DOHH2 (cell line): ENCODE measurements around the gene CDC42BPA.
"Not testable (repeated sequence)": the region's sequence is repeated elsewhere in the genome, so short reads cannot be mapped to it uniquely, and the experiment has no call there.

Experiments used
- H3F3A ChIP-seq: fragments of 200-600 bp; sonication (generic), shearing (Covaris generic); 2 replicates; pipeline ENCODE4 v1.6.0; 2016; ENCODE audit warnings: antibody characterized with exemption, mild to moderate bottlenecking; ENCODE audit not compliant: control insufficient read depth, insufficient read depth
- H3K27ac ChIP-seq: fragments of 200-600 bp; sonication (generic); 2 replicates; pipeline ENCODE4 v1.5.1; 2014; ENCODE audit warnings: low read depth, mild to moderate bottlenecking, low read length, moderate library complexity
- H3K27me3 ChIP-seq: fragments of 200-600 bp; sonication (generic); 2 replicates; pipeline ENCODE4 v1.6.1; 2014; ENCODE audit warnings: mild to moderate bottlenecking, low read length, mixed read lengths; ENCODE audit not compliant: control insufficient read depth
- H3K36me3 ChIP-seq: fragments of 200-600 bp; sonication (generic); 2 replicates; pipeline ENCODE4 v1.6.1; 2014; ENCODE audit warnings: mild to moderate bottlenecking, low read length, moderate library complexity, mixed read lengths; ENCODE audit not compliant: control insufficient read depth
- H3K4me1 ChIP-seq: fragments of 200-600 bp; sonication (generic); 2 replicates; pipeline ENCODE4 v1.6.1; 2014; ENCODE audit warnings: mild to moderate bottlenecking, low read length, mixed read lengths; ENCODE audit not compliant: control insufficient read depth
- H3K4me2 ChIP-seq: fragments of 200-600 bp; sonication (generic); 2 replicates; pipeline ENCODE4 v1.6.0; 2014; ENCODE audit warnings: mild to moderate bottlenecking, low read length, moderate library complexity
- H3K4me3 ChIP-seq: fragments of 200-600 bp; sonication (generic); 2 replicates; pipeline ENCODE4 v1.5.1; 2014; ENCODE audit warnings: mild to moderate bottlenecking, low read length, mixed read lengths
- H3K79me2 ChIP-seq: fragments of 200-600 bp; sonication (generic); 2 replicates; pipeline ENCODE4 v1.6.1; 2014; ENCODE audit warnings: mild to moderate bottlenecking, low read length, mixed read lengths; ENCODE audit not compliant: control insufficient read depth
- H3K9me2 ChIP-seq: fragments of 200-600 bp; sonication (generic); replicated peaks from 2 replicates; pipeline ENCODE4 v1.6.1; 2014; ENCODE audit warnings: mild to moderate bottlenecking, low read length, mixed read lengths; ENCODE audit not compliant: control insufficient read depth
- H3K9me3 ChIP-seq: fragments of 200-600 bp; sonication (generic); 2 replicates; pipeline ENCODE4 v1.6.1; 2014; ENCODE audit warnings: antibody characterized with exemption, low read length, mixed read lengths; ENCODE audit not compliant: control insufficient read depth, insufficient read depth
- H4K20me1 ChIP-seq: fragments of 200-600 bp; sonication (generic); 2 replicates; pipeline ENCODE4 v1.6.0; 2014; ENCODE audit warnings: low read depth, mild to moderate bottlenecking, antibody characterized with exemption, low read length, moderate library complexity; ENCODE audit not compliant: control insufficient read depth, insufficient read depth
- CTCF ChIP-seq: fragments of 200-600 bp; sonication (generic); IDR thresholded peaks from one replicate; pipeline ENCODE4 v1.5.1; 2014; ENCODE audit warnings: antibody characterized with exemption, mild to moderate bottlenecking, low read depth, low read length; ENCODE audit not compliant: poor library complexity, severe bottlenecking
- EZH2phosphoT487 ChIP-seq: fragments of 200-600 bp; sonication (generic); IDR thresholded peaks from 2 replicates; pipeline ENCODE4 v1.6.1; 2017; ENCODE audit warnings: borderline replicate concordance, mild to moderate bottlenecking, antibody characterized with exemption, low read length, moderate library complexity, mixed read lengths

CDC42BPA gene

GRCh38 chr1:227343206-227343605 is 24.9 kb upstream of the CDC42BPA start:
- no peak for TF ChIP-seq EZH2phosphoT487
- no peak for TF ChIP-seq CTCF
- no peak overlapping the region for H3K4me3 ChIP-seq
- H3K36me3 ChIP-seq: no peaks in the 10 kb centered on the region
- H3K79me2 ChIP-seq: no peaks in the 10 kb centered on the region
- H3K4me1 ChIP-seq: no peaks in the 10 kb centered on the region
- H3K27me3 ChIP-seq: no peaks in the 10 kb centered on the region
- H3K4me2 ChIP-seq: no peak overlapping the region
- H4K20me1 ChIP-seq: no peaks in the 10 kb centered on the region
- no peaks in the 10 kb centered on the region for H3K9me2 ChIP-seq
- H3F3A ChIP-seq: no peaks in the 10 kb centered on the region
- no peak overlapping the region for H3K27ac ChIP-seq
- no peaks in the 10 kb centered on the region for H3K9me3 ChIP-seq

GRCh38 chr1:227342075-227342829 is 24.0 kb upstream of the CDC42BPA start:
- TF ChIP-seq CTCF (no peak), EZH2phosphoT487 (no peak)

GRCh38 chr1:227336136-227336535 is 17.8 kb upstream of the CDC42BPA start:
- not testable (repeated sequence) for H3K9me2 ChIP-seq, H3K27ac ChIP-seq, H3K4me2 ChIP-seq, H3K9me3 ChIP-seq, H3K4me1 ChIP-seq, H3F3A ChIP-seq, H3K79me2 ChIP-seq, H3K27me3 ChIP-seq, H3K36me3 ChIP-seq, H3K4me3 ChIP-seq, H4K20me1 ChIP-seq

More at GRCh38 chr1:227342075-227342829, 24.0 kb upstream of the CDC42BPA start:
- Histone ChIP-seq H3K36me3 (no peaks in the 10 kb centered on the region), H4K20me1 (no peaks in the 10 kb centered on the region), H3F3A (no peaks in the 10 kb centered on the region), H3K4me2 (no peak overlapping the region), H3K27ac (no peak overlapping the region), H3K27me3 (no peaks in the 10 kb centered on the region), H3K79me2 (no peaks in the 10 kb centered on the region), H3K4me1 (no peaks in the 10 kb centered on the region), H3K9me2 (no peaks in the 10 kb centered on the region), H3K4me3 (no peak overlapping the region), H3K9me3 (no peaks in the 10 kb centered on the region)

GRCh38 chr1:227335242-227336020 is 17.1 kb upstream of the CDC42BPA start:
- Histone ChIP-seq H3K36me3 (no peaks in the 10 kb centered on the region), H3K9me3 (no peaks in the 10 kb centered on the region), H3K27ac (no peak overlapping the region), H3K4me3 (no peak overlapping the region), H3K4me2 (no peak overlapping the region), H3K79me2 (no peaks in the 10 kb centered on the region), H3K4me1 (no peaks in the 10 kb centered on the region), H3K9me2 (no peaks in the 10 kb centered on the region), H3F3A (no peaks in the 10 kb centered on the region), H3K27me3 (no peaks in the 10 kb centered on the region), H4K20me1 (no peaks in the 10 kb centered on the region)
- TF ChIP-seq CTCF: no peak
- TF ChIP-seq EZH2phosphoT487: no peak
